OCI-LY3 (cell line): ENCODE data around the gene AUTS2.

Experiments used
- H2AFZ ChIP-seq: fragments of 200-600, 300-600 bp; shearing (Covaris generic); 2 replicates; pipeline ENCODE4 v1.6.0; 2014; ENCODE audit warnings: antibody characterized with exemption, low read depth, low read length
- H3K27ac ChIP-seq: fragments of 200-600, 300-600 bp; sonication (generic); 2 replicates; pipeline ENCODE4 v1.5.1; 2014; ENCODE audit warnings: mild to moderate bottlenecking, low read length, moderate library complexity, mixed read lengths
- H3K27me3 ChIP-seq: fragments of 200-600, 300-600 bp; sonication (generic); 2 replicates; pipeline ENCODE4 v1.6.1; 2014; ENCODE audit warnings: low read depth, low read length, mixed read lengths
- H3K36me3 ChIP-seq: fragments of 200-600, 300-600 bp; sonication (generic); replicated peaks from 2 replicates; pipeline ENCODE3; 2014; ENCODE audit warnings: low read depth, low read length, mixed read lengths
- H3K4me1 ChIP-seq: fragments of 300-600, 200-600 bp; sonication (generic); 2 replicates; pipeline ENCODE4 v1.6.1; 2014; ENCODE audit warnings: low read length, mixed read lengths
- H3K4me2 ChIP-seq: fragments of 200-600, 300-600 bp; sonication (generic); 2 replicates; pipeline ENCODE4 v1.6.1; 2014; ENCODE audit warnings: low read length, mixed read lengths
- H3K4me3 ChIP-seq: fragments of 300-600, 200-600 bp; sonication (generic); 2 replicates; pipeline ENCODE4 v1.5.1; 2014; ENCODE audit warnings: antibody characterized with exemption, mild to moderate bottlenecking, low read length, moderate library complexity
- H3K79me2 ChIP-seq: fragments of 300-600, 200-600 bp; shearing (Covaris generic); 2 replicates; pipeline ENCODE4 v1.6.1; 2014; ENCODE audit warnings: mild to moderate bottlenecking, low read length, mixed read lengths
- H3K9ac ChIP-seq: fragments of 300-600, 200-600 bp; shearing (Covaris generic); 2 replicates; pipeline ENCODE4 v1.6.0; 2014; ENCODE audit warnings: mild to moderate bottlenecking, low read length, moderate library complexity
- H3K9me3 ChIP-seq: fragments of 200-600, 300-600 bp; shearing (Covaris generic); 2 replicates; pipeline ENCODE4 v1.6.1; 2014; ENCODE audit warnings: low read length, mixed read lengths; ENCODE audit not compliant: insufficient read depth
- H4K20me1 ChIP-seq: fragments of 200-600, 300-600 bp; sonication (generic); 2 replicates; pipeline ENCODE4 v1.6.1; 2016; ENCODE audit warnings: low read length, mixed read lengths; ENCODE audit not compliant: insufficient read depth
- CTCF ChIP-seq: fragments of 200-600, 300-600 bp; sonication (generic); IDR thresholded peaks from 2 replicates; pipeline ENCODE4 v1.5.1; 2014; ENCODE audit warnings: antibody characterized with exemption, low read length, low read depth
- EZH2phosphoT487 ChIP-seq: fragments of 200-600 bp; shearing (Covaris generic); IDR thresholded peaks from 2 replicates; pipeline ENCODE4 v1.6.1; 2018; ENCODE audit warnings: antibody characterized with exemption, mixed run types, low read depth

AUTS2 gene

DNA sequence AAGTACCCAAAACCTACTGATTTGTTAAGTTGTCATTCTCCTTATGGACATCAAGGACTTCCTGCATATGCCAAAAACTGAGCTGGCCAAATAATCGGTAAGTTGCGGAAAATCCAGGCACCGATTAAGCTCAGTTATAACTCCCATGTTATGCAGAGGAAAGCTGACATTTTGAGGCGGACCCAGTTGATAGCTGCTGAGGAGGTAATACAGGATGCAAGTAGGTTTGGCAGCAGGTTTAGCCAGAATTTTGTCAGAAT is 808.6 kb downstream of the AUTS2 start:
- TF ChIP-seq CTCF (no peak), EZH2phosphoT487 (no peak)

DNA sequence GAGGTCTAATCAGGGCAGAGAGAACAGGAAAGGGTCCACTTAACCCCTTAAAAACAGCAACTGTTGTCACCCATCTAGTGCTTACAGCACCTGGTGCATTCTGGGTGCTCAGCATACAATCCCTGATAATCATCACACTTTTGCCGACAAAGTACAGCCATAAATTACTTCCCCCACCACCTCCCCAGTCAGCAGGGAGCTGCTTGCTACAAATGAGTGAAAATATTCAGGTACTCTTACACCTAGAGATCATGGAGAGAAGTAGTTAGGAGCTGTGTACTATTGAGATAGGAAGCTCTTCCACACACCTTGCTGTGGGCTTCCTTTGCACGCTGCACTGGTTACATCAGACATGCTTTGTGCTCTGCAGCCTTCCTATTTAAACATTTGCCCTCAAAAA is 810.2 kb downstream of the AUTS2 start:
- Histone ChIP-seq H3K9me3 (no peaks in the 10 kb centered on the region), H3K27me3 (no peaks in the 10 kb centered on the region), H3K4me2 (no peak overlapping the region), H3K9ac (no peak overlapping the region), H4K20me1 (no peaks in the 10 kb centered on the region), H3K79me2 (no peaks in the 10 kb centered on the region), H3K4me1 (no peaks in the 10 kb centered on the region), H3K27ac (no peak overlapping the region), H3K4me3 (no peak overlapping the region), H2AFZ (no peak overlapping the region), H3K36me3 (no peaks in the 10 kb centered on the region)
- TF ChIP-seq CTCF (no peak), EZH2phosphoT487 (no peak)

More for the DNA sequence above, 808.6 kb downstream of the AUTS2 start:
- Histone ChIP-seq H3K4me3 (no peak overlapping the region), H2AFZ (no peak overlapping the region), H3K9ac (no peak overlapping the region), H3K36me3 (no peaks in the 10 kb centered on the region), H3K9me3 (no peaks in the 10 kb centered on the region), H3K27ac (no peak overlapping the region), H4K20me1 (no peaks in the 10 kb centered on the region), H3K27me3 (no peaks in the 10 kb centered on the region), H3K4me1 (no peaks in the 10 kb centered on the region), H3K79me2 (no peaks in the 10 kb centered on the region), H3K4me2 (no peak overlapping the region)

DNA sequence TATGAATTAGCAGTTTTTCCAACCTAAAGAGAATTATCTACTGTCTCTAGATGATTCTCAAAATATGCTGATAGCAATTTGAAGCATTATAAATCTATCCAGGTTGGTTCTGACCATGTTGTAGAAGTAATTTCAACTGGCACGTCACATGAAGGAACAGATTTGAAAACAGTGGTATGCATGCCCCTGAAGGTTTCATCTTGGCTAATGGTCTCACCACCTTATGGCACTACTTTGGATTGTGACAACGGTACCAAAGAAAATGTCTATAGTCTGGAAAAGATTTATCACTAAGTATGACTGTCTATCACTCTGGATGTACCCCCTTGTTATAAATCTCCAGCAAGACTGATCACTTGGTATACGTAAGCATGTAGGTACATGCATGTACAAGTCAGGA is 810.6 kb downstream of the AUTS2 start:
- no peak for TF ChIP-seq EZH2phosphoT487
- no peak for TF ChIP-seq CTCF
- H3K4me3 ChIP-seq = no peak overlapping the region
- no peaks in the 10 kb centered on the region for H3K4me1 ChIP-seq
- no peak overlapping the region for H2AFZ ChIP-seq
- no peaks in the 10 kb centered on the region for H3K9me3 ChIP-seq
- H3K27me3 ChIP-seq = no peaks in the 10 kb centered on the region
- H4K20me1 ChIP-seq = no peaks in the 10 kb centered on the region
- H3K4me2 ChIP-seq = no peak overlapping the region
- H3K9ac ChIP-seq = no peak overlapping the region
- no peaks in the 10 kb centered on the region for H3K79me2 ChIP-seq
- H3K27ac ChIP-seq = no peak overlapping the region
- H3K36me3 ChIP-seq = no peaks in the 10 kb centered on the region

- H3K4me3 ChIP-seq = no peak overlapping the region
- TF ChIP-seq EZH2phosphoT487 = no peak
- no peak for TF ChIP-seq CTCF
- H3K79me2 ChIP-seq = no peaks in the 10 kb centered on the region
- H3K4me2 ChIP-seq = no peak overlapping the region
- H2AFZ ChIP-seq = no peak overlapping the region
- H3K4me1 ChIP-seq = no peaks in the 10 kb centered on the region
- H3K36me3 ChIP-seq = no peaks in the 10 kb centered on the region
- no peak overlapping the region for H3K27ac ChIP-seq
- no peaks in the 10 kb centered on the region for H4K20me1 ChIP-seq
- no peaks in the 10 kb centered on the region for H3K9me3 ChIP-seq
- no peak overlapping the region for H3K9ac ChIP-seq
- H3K27me3 ChIP-seq = no peaks in the 10 kb centered on the region
Measured at GRCh38 chr7:70410134-70410750, 812.0 kb downstream of the AUTS2 start.
